A549 (cell line): ENCODE results near the gene TNRC6B. TPM values are rescaled to one million over a fixed set of nuclear protein-coding genes. Genes with fewer than 3 reads are reported as not detected.

Experiments
- ATAC-seq, 2 experiments: fragments of 200-7000 bp in 1 of 2; fragments of >200 bp in 1 of 2; cut with Nextera tagmentation in 1 of 2; cut with Tn5 transposase in 1 of 2; 3 replicates each; pipeline versions ENCODE4 v1.8.0 to v1.9.1; 2018 to 2020; ENCODE audit warnings: mild to moderate bottlenecking in 1 of 2, moderate library complexity in 1 of 2
- CTCF ChIA-PET: fragments of 300-600 bp; sonication (Branson Sonifier 250); formaldehyde crosslinking; extraction: SDS; loops from one replicate; lab custom pipeline; 2021; ENCODE audit warnings: antibody characterized with exemption, inconsistent platforms; lab: Yijun Ruan, JAX
- POLR2A ChIA-PET: fragments of 350-600 bp; formaldehyde crosslinking; extraction: SDS; loops from one replicate; lab custom pipeline; 2021; ENCODE audit warnings: antibody characterized with exemption, inconsistent platforms; lab: Yijun Ruan, JAX
- DNase-seq, 2 experiments: peaks; one replicate each; pipeline versions ENCODE4 v3.0.0 to v3.0.0-alpha.2; 2011 to 2016; ENCODE audit warnings: low read depth in 1 of 2, low spot score in 1 of 2
- FAIRE-seq: peaks from 2 replicates; lab custom pipeline; 2011; peaks lifted over from hg19 to GRCh38; lab: Jason Lieb, UNC
- H3K27ac ChIP-seq, 2 experiments: fragments of >200 bp; sonication (Bioruptor Twin); formaldehyde crosslinking; 3 replicates each; pipeline ENCODE4 v1.5.1; 2016 to 2017
- H3K4me1 ChIP-seq: fragments of >200 bp; sonication (Bioruptor Twin); formaldehyde crosslinking; 3 replicates; pipeline ENCODE4 v1.6.1; 2016
- H3K4me2 ChIP-seq: fragments of >200 bp; sonication (Bioruptor Twin); formaldehyde crosslinking; 3 replicates; pipeline ENCODE4 v1.6.1; 2016
- H3K4me3 ChIP-seq: fragments of >200 bp; sonication (Bioruptor Twin); formaldehyde crosslinking; 3 replicates; pipeline ENCODE4 v1.5.1; 2016
- H3K9me3 ChIP-seq: fragments of >200 bp; sonication (Bioruptor Twin); formaldehyde crosslinking; 3 replicates; pipeline ENCODE4 v1.6.1; 2016
- CBX2 ChIP-seq: fragments of 200-600 bp; sonication (generic); IDR thresholded peaks from 2 replicates; pipeline ENCODE4 v1.6.1; 2016; ENCODE audit warnings: low read depth, mild to moderate bottlenecking, borderline replicate concordance
- CBX8 ChIP-seq: fragments of 200-600 bp; sonication (generic); IDR thresholded peaks from 2 replicates; pipeline ENCODE4 v1.6.1; 2016
- CEBPB ChIP-seq, 2 experiments: fragments of >200 bp in 1 of 2; sonication (Bioruptor Twin) in 1 of 2; formaldehyde crosslinking in 1 of 2; IDR thresholded peaks; 2 replicates each; pipeline ENCODE4 v1.6.1; 2012 to 2016
- EHF ChIP-seq: fragments of 250-450 bp; sonication (Bioruptor Pico); IDR thresholded peaks from 2 replicates; pipeline ENCODE4 v1.5.0; 2020; ENCODE audit warnings: mild to moderate bottlenecking
- EHMT2 ChIP-seq: fragments of 200-600 bp; sonication (generic); IDR thresholded peaks from 2 replicates; pipeline ENCODE4 v1.6.1; 2016; ENCODE audit warnings: antibody characterized with exemption, low read depth, mild to moderate bottlenecking, moderate library complexity
- EP300 ChIP-seq, 2 experiments: fragments of >200 bp; sonication (Bioruptor Twin); formaldehyde crosslinking; IDR thresholded peaks; 2 replicates in 1 of 2; 3 replicates in 1 of 2; pipeline ENCODE4 v1.6.1; 2016 to 2017
- FOSB ChIP-seq: fragments of 250-450 bp; sonication (Bioruptor Pico); IDR thresholded peaks from 2 replicates; pipeline ENCODE4 v1.5.0; 2020; ENCODE audit warnings: mild to moderate bottlenecking, moderate library complexity
- FOXS1 ChIP-seq: fragments of 250-450 bp; sonication (Bioruptor Pico); IDR thresholded peaks from 2 replicates; pipeline ENCODE4 v1.5.0; 2020; ENCODE audit warnings: mild to moderate bottlenecking, moderate library complexity
- GATA3 ChIP-seq: IDR thresholded peaks from 2 replicates; pipeline ENCODE4 v1.6.1; 2012; ENCODE audit warnings: borderline replicate concordance
- HDAC2 ChIP-seq: fragments of 200-600 bp; sonication (generic); IDR thresholded peaks from 2 replicates; pipeline ENCODE4 v1.6.1; 2016
- HEYL ChIP-seq: fragments of 250-450 bp; sonication (Bioruptor Pico); IDR thresholded peaks from 2 replicates; pipeline ENCODE4 v1.8.0; 2021; ENCODE audit warnings: mild to moderate bottlenecking, moderate library complexity
- HOXB5 ChIP-seq: fragments of 250-450 bp; sonication (Bioruptor Pico); IDR thresholded peaks from 2 replicates; pipeline ENCODE4 v1.5.0; 2020; ENCODE audit warnings: mild to moderate bottlenecking, moderate library complexity
- KDM1A ChIP-seq: fragments of 200-600 bp; sonication (generic); IDR thresholded peaks from 2 replicates; pipeline ENCODE4 v1.6.1; 2016; ENCODE audit warnings: low read depth, mild to moderate bottlenecking
- KDM5A ChIP-seq: fragments of 200-600 bp; sonication (generic); IDR thresholded peaks from 2 replicates; pipeline ENCODE4 v1.6.1; 2016; ENCODE audit warnings: antibody characterized with exemption, mild to moderate bottlenecking
- MYC ChIP-seq: IDR thresholded peaks from 2 replicates; pipeline ENCODE4 v1.6.1; 2012; ENCODE audit warnings: mild to moderate bottlenecking, inconsistent platforms, low read length, improper control_type of control experiment, borderline replicate concordance
- PHF8 ChIP-seq: fragments of 200-600 bp; sonication (generic); IDR thresholded peaks from 2 replicates; pipeline ENCODE4 v1.6.1; 2016; ENCODE audit warnings: low read depth, mild to moderate bottlenecking, antibody characterized with exemption, moderate library complexity, borderline replicate concordance
- RARB ChIP-seq: fragments of 250-450 bp; sonication (Bioruptor Pico); IDR thresholded peaks from 2 replicates; pipeline ENCODE4 v1.8.0; 2021; ENCODE audit warnings: mild to moderate bottlenecking, moderate library complexity
- TFCP2L1 ChIP-seq: fragments of 250-450 bp; sonication (Bioruptor Pico); IDR thresholded peaks from 2 replicates; pipeline ENCODE4 v1.5.0; 2021; ENCODE audit warnings: mild to moderate bottlenecking
- ZC3H11A ChIP-seq: fragments of 450-650 bp; IDR thresholded peaks from 2 replicates; pipeline ENCODE4 v1.6.1; 2014; ENCODE audit warnings: antibody characterized with exemption, mild to moderate bottlenecking
- ZFP36 ChIP-seq: fragments of 450-650 bp; IDR thresholded peaks from 2 replicates; pipeline ENCODE4 v1.6.1; 2014; ENCODE audit warnings: borderline replicate concordance; ENCODE audit not compliant: partially characterized antibody
- ZNF302 ChIP-seq: fragments of 250-450 bp; sonication (Bioruptor Pico); IDR thresholded peaks from 2 replicates; pipeline ENCODE4 v1.9.0; 2021; ENCODE audit warnings: inconsistent platforms, mild to moderate bottlenecking, moderate library complexity
- WGBS: methylation state at CpG from one replicate; pipeline ENCODE4 v1.1.6; 2017; ENCODE audit errors: missing lambda C conversion rate; 5-methylcytosine and 5-hydroxymethylcytosine counted together
- polyA plus RNA-seq, 4 experiments: library from polyadenylated mRNA; depleted of rRNA in 3 of 4; stranded (reverse); fragments of >200 nt; fragmentation: RNase III in 1 of 4; extraction: RNeasy Plus Mini Kit Qiagen cat#74134 plus additional on column Dnase treatment in 1 of 4; gene quantifications; 2 replicates in 3 of 4; 3 replicates in 1 of 4; pipeline ENCODE4 v1.2.3, GENCODE V29; 2011 to 2017
- TF ChIP-seq, protein P1 (sequence below): IDR thresholded peaks from 2 replicates; pipeline ENCODE4 v1.6.1; 2012
- TF ChIP-seq, protein P2 (sequence below): fragments of 250-450 bp; sonication (Bioruptor Pico); IDR thresholded peaks from 2 replicates; pipeline ENCODE4 v1.5.0; 2021; ENCODE audit warnings: mild to moderate bottlenecking, moderate library complexity, borderline replicate concordance
- TF ChIP-seq, protein P3 (sequence below): fragments of >200 bp; sonication (Bioruptor Twin); formaldehyde crosslinking; IDR thresholded peaks from 2 replicates; pipeline ENCODE4 v1.6.1; 2016
- TF ChIP-seq, protein P4 (sequence below): IDR thresholded peaks from 2 replicates; pipeline ENCODE4 v1.6.1; 2012
- TF ChIP-seq, protein P5 (sequence below): IDR thresholded peaks from 2 replicates; pipeline ENCODE4 v1.6.1; 2012; ENCODE audit warnings: low read depth, borderline replicate concordance

Gene TNRC6B
- polyA plus RNA-seq, 2 of the 4 experiments (the other 2 are of a cell fraction): 4.9 to 5.0 TPM

DNA sequence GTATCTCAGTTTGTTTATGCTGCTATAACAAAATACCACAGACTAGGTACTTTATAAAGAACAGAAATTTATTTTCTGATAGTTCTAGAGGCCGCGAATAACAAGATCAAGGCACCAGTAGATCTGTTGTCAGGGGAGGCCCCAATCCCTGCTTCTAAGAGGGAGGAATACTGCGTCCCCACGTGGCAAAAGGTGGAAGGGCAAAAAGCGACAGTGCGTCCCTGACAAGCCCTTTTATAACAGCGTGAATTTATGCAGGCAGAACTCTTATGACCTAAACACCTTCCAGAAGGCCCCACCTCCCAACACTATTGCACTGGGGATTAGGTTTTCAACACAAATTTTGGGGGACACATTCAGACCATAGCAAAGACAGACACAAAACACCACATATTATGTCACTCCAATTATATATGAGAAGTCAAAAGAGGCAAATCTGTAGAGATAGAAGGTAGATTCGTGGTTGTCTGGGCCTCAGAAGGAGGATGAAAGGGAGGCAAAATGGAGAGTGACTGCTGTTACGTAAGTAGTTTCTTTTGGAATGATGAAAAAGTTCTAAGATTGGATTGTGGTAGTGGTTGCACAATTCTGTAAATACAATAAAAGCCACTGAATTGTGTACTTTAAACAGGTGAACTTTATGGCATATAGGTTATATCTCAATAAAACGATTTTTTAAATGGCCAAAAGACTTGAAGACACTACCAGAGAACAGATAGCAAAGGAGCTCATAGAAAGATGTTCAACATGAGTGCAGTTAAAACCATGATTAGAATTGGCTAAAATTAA is 30.1 kb upstream of the TNRC6B start:
- ATAC-seq: no peak
- no peak for FAIRE-seq

DNA sequence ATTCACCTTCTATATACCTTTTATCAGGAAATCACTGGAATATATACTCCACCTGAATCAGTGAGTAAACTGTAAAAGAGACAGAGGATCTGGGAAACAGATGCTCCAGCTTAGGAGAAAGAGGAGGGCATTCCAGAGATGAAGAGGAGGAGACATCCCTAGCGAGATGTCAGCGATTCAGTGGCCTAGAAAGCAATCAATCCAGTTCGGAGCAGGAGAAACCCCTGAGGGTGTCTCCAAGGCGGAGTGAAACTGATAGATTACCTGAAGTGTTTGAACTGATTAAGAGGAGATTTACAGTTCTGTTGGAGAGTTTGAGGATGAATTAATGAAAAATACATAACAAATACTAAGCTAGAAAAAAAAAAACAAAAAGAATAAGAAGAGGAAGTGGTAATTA is 24.5 kb upstream of the TNRC6B start:
- H3K9me3 ChIP-seq: no peaks in the 10 kb centered on the region; the same call in 2 of the 3 replicates
- H3K4me2 ChIP-seq: no peak overlapping the region
- ChIA-PET CTCF (no interaction called here), POLR2A (no interaction called here)
- ATAC-seq (no peak), DNase-seq (no peak), FAIRE-seq (no peak)
- peaks cover 11% of the 10 kb centered on the region; the same call in 2 of the 3 replicates for H3K4me1 ChIP-seq
- 90% methylated on average over 4 of the region's 4 CpGs for WGBS
- H3K4me3 ChIP-seq: no peak overlapping the region
- TF ChIP-seq HOXB5: no peak
- TF ChIP-seq, protein P1, sequence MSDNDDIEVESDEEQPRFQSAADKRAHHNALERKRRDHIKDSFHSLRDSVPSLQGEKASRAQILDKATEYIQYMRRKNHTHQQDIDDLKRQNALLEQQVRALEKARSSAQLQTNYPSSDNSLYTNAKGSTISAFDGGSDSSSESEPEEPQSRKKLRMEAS: no peak
- no peak for TF ChIP-seq EP300 (IDR thresholded peaks at IDR 0.05)
- TF ChIP-seq EHMT2: no peak
- TF ChIP-seq, protein P2, sequence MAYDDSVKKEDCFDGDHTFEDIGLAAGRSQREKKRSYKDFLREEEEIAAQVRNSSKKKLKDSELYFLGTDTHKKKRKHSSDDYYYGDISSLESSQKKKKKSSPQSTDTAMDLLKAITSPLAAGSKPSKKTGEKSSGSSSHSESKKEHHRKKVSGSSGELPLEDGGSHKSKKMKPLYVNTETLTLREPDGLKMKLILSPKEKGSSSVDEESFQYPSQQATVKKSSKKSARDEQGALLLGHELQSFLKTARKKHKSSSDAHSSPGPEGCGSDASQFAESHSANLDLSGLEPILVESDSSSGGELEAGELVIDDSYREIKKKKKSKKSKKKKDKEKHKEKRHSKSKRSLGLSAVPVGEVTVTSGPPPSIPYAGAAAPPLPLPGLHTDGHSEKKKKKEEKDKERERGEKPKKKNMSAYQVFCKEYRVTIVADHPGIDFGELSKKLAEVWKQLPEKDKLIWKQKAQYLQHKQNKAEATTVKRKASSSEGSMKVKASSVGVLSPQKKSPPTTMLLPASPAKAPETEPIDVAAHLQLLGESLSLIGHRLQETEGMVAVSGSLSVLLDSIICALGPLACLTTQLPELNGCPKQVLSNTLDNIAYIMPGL (CRISPR knock-in tag): no peak
- no peak for TF ChIP-seq EHF (CRISPR knock-in tag)
- no peak for TF ChIP-seq RARB (CRISPR knock-in tag)
- H3K27ac ChIP-seq: no peak overlapping the region

More for the DNA sequence above, 30.1 kb upstream of the TNRC6B start:
- Histone ChIP-seq H3K4me3 (no peak overlapping the region), H3K4me2 (no peak overlapping the region), H3K4me1 (no peaks in the 10 kb centered on the region), H3K9me3 (no peaks in the 10 kb centered on the region), H3K27ac (no peak overlapping the region)
- ChIA-PET POLR2A (no interaction called here), CTCF (interaction anchor here (0.7 to 2.0 kb wide), 3 partner anchors 12 to 46 kb away, joined by 3 to 7 read pairs (median 4); no protein-coding TSS in a partner anchor)
- DNase-seq: no peak
- TF ChIP-seq CBX2 (no peak), GATA3 (no peak), CBX8 (no peak), ZNF302 (CRISPR knock-in tag) (no peak), MYC (no peak), HEYL (no peak), KDM1A (no peak)
- TF ChIP-seq, protein P3, sequence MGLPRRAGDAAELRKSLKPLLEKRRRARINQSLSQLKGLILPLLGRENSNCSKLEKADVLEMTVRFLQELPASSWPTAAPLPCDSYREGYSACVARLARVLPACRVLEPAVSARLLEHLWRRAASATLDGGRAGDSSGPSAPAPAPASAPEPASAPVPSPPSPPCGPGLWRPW: no peak
- TF ChIP-seq, protein P2 (CRISPR knock-in tag): no peak
- WGBS: 85% methylated on average over 10 of the region's 10 CpGs

DNA sequence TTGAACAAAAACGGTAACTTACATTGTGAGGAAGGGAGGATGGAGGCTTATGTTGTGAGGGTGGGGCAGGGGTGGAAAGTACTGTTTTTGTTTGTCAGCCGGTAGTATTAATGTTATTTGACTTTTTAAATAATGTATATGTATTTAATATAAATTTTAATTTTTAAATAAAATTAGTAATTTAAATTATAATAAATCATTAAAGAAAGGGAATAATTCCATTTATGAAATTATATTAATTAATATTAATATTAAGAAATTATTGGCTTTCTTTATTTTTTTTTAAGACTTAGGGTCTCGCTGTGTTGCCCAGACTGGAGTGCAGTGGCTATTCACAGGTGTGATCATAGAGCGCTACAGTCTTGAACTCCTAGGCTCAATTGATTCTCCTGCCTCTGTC is 24.0 kb upstream of the TNRC6B start:
- FAIRE-seq: no peak
- no peak for ATAC-seq
- no peaks in the 10 kb centered on the region; the same call in 2 of the 3 replicates for H3K9me3 ChIP-seq
- WGBS: 94% methylated on average over 4 of the region's 4 CpGs
- no peak overlapping the region for H3K27ac ChIP-seq
- peaks cover 11% of the 10 kb centered on the region; the same call in 2 of the 3 replicates for H3K4me1 ChIP-seq
- no peak for DNase-seq
- no peak overlapping the region for H3K4me2 ChIP-seq
- TF ChIP-seq ZFP36 (no peak), KDM5A (no peak), FOSB (no peak), TFCP2L1 (CRISPR knock-in tag) (no peak), PHF8 (no peak), KDM1A (no peak), CEBPB (IDR thresholded peaks at IDR 0.05) (no peak), ZC3H11A (no peak), FOXS1 (CRISPR knock-in tag) (no peak), ZNF302 (CRISPR knock-in tag) (no peak), HDAC2 (no peak)
- TF ChIP-seq, protein P4, sequence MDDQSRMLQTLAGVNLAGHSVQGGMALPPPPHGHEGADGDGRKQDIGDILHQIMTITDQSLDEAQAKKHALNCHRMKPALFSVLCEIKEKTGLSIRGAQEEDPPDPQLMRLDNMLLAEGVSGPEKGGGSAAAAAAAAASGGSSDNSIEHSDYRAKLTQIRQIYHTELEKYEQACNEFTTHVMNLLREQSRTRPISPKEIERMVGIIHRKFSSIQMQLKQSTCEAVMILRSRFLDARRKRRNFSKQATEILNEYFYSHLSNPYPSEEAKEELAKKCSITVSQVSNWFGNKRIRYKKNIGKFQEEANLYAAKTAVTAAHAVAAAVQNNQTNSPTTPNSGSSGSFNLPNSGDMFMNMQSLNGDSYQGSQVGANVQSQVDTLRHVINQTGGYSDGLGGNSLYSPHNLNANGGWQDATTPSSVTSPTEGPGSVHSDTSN: no peak
- TF ChIP-seq, protein P5, sequence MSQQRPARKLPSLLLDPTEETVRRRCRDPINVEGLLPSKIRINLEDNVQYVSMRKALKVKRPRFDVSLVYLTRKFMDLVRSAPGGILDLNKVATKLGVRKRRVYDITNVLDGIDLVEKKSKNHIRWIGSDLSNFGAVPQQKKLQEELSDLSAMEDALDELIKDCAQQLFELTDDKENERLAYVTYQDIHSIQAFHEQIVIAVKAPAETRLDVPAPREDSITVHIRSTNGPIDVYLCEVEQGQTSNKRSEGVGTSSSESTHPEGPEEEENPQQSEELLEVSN: no peak
- no peak overlapping the region for H3K4me3 ChIP-seq
- POLR2A ChIA-PET: no interaction called here
- CTCF ChIA-PET: no interaction called here
